AG09309 (cell line): ENCODE measurements around the gene C16orf95.

Experiments used
- DNase-seq: peaks from one replicate; pipeline ENCODE4 v3.0.0-alpha.2; 2010; ENCODE audit warnings: low read depth
- H3K4me3 ChIP-seq: 2 replicates; pipeline ENCODE4 v1.5.1; 2011; ENCODE audit warnings: mild to moderate bottlenecking, low read depth, low read length, moderate library complexity; ENCODE audit not compliant: control insufficient read depth
- TF ChIP-seq, protein P1 (sequence below): IDR thresholded peaks from 2 replicates; pipeline ENCODE4 v1.5.1; 2011; ENCODE audit warnings: mild to moderate bottlenecking, low read depth, low read length, inconsistent platforms; ENCODE audit not compliant: insufficient read depth, control insufficient read depth; ENCODE audit errors: missing control alignments

Gene C16orf95

GRCh38 chr16:87331241-87331801, 14.1 kb upstream of the C16orf95 start:
- DNase-seq = no peak
- TF ChIP-seq, protein P1, sequence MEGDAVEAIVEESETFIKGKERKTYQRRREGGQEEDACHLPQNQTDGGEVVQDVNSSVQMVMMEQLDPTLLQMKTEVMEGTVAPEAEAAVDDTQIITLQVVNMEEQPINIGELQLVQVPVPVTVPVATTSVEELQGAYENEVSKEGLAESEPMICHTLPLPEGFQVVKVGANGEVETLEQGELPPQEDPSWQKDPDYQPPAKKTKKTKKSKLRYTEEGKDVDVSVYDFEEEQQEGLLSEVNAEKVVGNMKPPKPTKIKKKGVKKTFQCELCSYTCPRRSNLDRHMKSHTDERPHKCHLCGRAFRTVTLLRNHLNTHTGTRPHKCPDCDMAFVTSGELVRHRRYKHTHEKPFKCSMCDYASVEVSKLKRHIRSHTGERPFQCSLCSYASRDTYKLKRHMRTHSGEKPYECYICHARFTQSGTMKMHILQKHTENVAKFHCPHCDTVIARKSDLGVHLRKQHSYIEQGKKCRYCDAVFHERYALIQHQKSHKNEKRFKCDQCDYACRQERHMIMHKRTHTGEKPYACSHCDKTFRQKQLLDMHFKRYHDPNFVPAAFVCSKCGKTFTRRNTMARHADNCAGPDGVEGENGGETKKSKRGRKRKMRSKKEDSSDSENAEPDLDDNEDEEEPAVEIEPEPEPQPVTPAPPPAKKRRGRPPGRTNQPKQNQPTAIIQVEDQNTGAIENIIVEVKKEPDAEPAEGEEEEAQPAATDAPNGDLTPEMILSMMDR = no peak
- H3K4me3 ChIP-seq = no peak overlapping the region

DNA sequence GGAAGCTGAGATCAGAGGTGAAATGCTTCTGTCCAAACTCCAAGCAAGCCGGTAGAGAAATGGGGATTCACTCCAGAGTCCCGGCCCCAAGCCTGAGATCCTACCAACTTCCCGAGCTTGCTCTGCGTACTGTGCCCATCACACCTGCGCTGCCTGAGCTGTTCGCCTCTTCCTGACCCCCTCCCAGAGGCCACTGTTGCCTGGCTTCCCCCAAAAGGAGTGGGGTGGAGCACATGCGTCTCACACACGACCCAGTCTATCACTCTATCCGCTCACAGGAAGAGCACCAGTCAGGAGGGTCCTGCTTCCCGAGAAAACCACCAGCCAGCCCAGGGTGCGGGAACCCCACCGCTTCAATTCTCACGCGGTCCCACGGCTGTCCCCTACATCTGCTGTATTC, 13.5 kb upstream of the C16orf95 start:
- no peak for DNase-seq
- H3K4me3 ChIP-seq = no peak overlapping the region
- TF ChIP-seq, protein P1 = no peak

DNA sequence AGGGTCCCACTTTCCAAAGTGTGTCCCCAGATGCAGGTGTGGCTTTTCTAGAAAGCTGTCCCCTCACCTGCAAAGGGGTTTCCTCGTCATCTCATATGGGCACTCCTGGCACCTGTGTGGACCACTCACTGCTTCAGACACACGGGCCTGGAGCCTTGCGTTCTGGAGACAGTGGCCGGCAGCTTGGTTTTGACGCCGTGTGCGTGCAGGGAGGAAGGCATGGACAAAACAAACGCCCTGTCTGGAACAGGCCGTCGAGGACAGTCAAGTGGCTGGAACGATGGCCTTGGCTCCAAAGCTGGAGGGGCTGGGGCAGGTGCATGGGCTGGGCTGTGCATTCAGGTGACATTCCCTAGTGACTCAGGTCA, 13.0 kb upstream of the C16orf95 start:
- no peak overlapping the region for H3K4me3 ChIP-seq
- TF ChIP-seq, protein P1 = no peak
- no peak for DNase-seq

GRCh38 chr16:87329436-87330256, 12.5 kb upstream of the C16orf95 start:
- no peak overlapping the region for H3K4me3 ChIP-seq
- no peak for DNase-seq
- TF ChIP-seq, protein P1 = no peak

DNA sequence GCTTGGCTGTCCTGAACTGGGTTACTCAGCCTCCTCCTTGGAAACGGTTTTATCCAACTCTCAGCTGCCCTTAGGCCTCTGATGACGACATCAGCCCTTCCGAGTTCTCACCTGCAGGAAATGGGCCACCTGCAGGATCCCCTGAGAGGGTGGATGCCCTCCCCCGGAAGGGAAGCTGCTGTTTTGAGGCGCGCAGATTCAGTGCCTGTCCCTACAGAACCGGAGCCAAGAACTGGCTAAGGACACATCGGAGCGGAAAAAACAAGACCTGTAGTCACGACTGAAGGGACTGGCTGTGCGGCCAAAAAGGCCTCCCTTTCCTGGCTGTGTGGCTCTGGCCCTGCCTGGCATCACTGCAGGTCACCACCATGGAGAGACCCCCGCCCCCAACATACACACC, 11.7 kb upstream of the C16orf95 start:
- DNase-seq = no peak
- TF ChIP-seq, protein P1 = no peak
- no peak overlapping the region for H3K4me3 ChIP-seq

- TF ChIP-seq, protein P1 = no peak
- no peak overlapping the region for H3K4me3 ChIP-seq
- no peak for DNase-seq
Observed at GRCh38 chr16:87327798-87328495, 10.8 kb upstream of the C16orf95 start.
